Thymus (tissue), 11 donors: ENCODE results near the gene DCAF5. TPM values are rescaled to one million over a fixed set of nuclear protein-coding genes. Genes with fewer than 3 reads are reported as not detected.

ENCODE experiments used
- DNase-seq, 9 donors: peaks; one replicate each; pipeline ENCODE4 v3.0.0-alpha.2; 2013; ENCODE audit warnings: low spot score in 9 of 9, low read depth in 6 of 9, missing footprints in 1 of 9
- H3K27ac ChIP-seq, 2 donors: one replicate each; pipeline ENCODE4 v1.5.1; 2013; ENCODE audit warnings: control low read depth in 1 of 2, low read depth in 1 of 2, low read length in 1 of 2, mild to moderate bottlenecking in 1 of 2, moderate library complexity in 1 of 2
- H3K27me3 ChIP-seq, 2 donors: one replicate each; pipeline ENCODE4 v1.5.1; 2013; ENCODE audit warnings: low read length in 1 of 2; ENCODE audit not compliant: control insufficient read depth in 2 of 2, insufficient read depth in 1 of 2
- H3K36me3 ChIP-seq, 2 donors: one replicate each; pipeline ENCODE4 v1.5.1; 2013; ENCODE audit warnings: low read length in 1 of 2, mild to moderate bottlenecking in 1 of 2, moderate library complexity in 1 of 2; ENCODE audit not compliant: control insufficient read depth in 2 of 2, insufficient read depth in 2 of 2
- H3K4me1 ChIP-seq, 2 donors: one replicate each; pipeline ENCODE4 v1.5.1; 2013; ENCODE audit warnings: low read length in 2 of 2; ENCODE audit not compliant: control insufficient read depth in 2 of 2, insufficient read depth in 2 of 2
- H3K4me3 ChIP-seq, 2 donors: one replicate each; pipeline ENCODE4 v1.5.1; 2013; ENCODE audit warnings: low read length in 2 of 2, control low read depth in 1 of 2, mild to moderate bottlenecking in 1 of 2
- H3K9me3 ChIP-seq, 2 donors: one replicate each; pipeline ENCODE4 v1.5.1; 2013; ENCODE audit warnings: low read length in 1 of 2, mild to moderate bottlenecking in 1 of 2; ENCODE audit not compliant: control insufficient read depth in 2 of 2, insufficient read depth in 1 of 2
- WGBS: extraction: QIAGEN DNeasy Blood & Tissue Kit; methylation state at CpG from one replicate; pipeline ENCODE4 v1.1.7; 2013; 5-methylcytosine and 5-hydroxymethylcytosine counted together
- polyA plus RNA-seq: library from polyadenylated mRNA; stranded (reverse); fragments of 200-250 nt; gene quantifications from one replicate; pipeline ENCODE4 v1.2.3, GENCODE V29; 2013
- total RNA-seq: library from RNA; stranded (reverse); fragments of 120-200 nt; gene quantifications from one replicate; pipeline ENCODE4 v1.2.4, GENCODE V29; 2013
- donor health status: healthy.

The DCAF5 gene
- total and polyA plus RNA-seq, 2 donors: 13.5 to 26.6 TPM

GRCh38 chr14:69045857-69046475 lies 107.0 kb downstream of the DCAF5 start:
- H3K4me3 ChIP-seq: no peak overlapping the region
- H3K36me3 ChIP-seq: peaks cover 0 to 2% of the 10 kb centered on the region in 2 donors
- DNase-seq: no peak
- peaks cover 0 to 27% of the 10 kb centered on the region in 2 donors for H3K27me3 ChIP-seq
- H3K4me1 ChIP-seq: peaks cover 0 to 22% of the 10 kb centered on the region in 2 donors
- 94% methylated on average over 7 of the region's 7 CpGs for WGBS
- H3K9me3 ChIP-seq: no peaks in the 10 kb centered on the region
- H3K27ac ChIP-seq: peak overlapping the region; percentile 45 to 49

- Histone ChIP-seq H3K4me3 (no peak overlapping the region), H3K27me3 (peaks cover 0 to 31% of the 10 kb centered on the region in 2 donors), H3K4me1 (peaks cover 0 to 22% of the 10 kb centered on the region in 2 donors), H3K36me3 (no peaks in the 10 kb centered on the region), H3K9me3 (no peaks in the 10 kb centered on the region), H3K27ac (no peak overlapping the region)
- WGBS: 96% methylated on average over 6 of the region's 6 CpGs
- DNase-seq: no peak
Observed at GRCh38 chr14:69044965-69045555, 107.9 kb downstream of the DCAF5 start.

DNA sequence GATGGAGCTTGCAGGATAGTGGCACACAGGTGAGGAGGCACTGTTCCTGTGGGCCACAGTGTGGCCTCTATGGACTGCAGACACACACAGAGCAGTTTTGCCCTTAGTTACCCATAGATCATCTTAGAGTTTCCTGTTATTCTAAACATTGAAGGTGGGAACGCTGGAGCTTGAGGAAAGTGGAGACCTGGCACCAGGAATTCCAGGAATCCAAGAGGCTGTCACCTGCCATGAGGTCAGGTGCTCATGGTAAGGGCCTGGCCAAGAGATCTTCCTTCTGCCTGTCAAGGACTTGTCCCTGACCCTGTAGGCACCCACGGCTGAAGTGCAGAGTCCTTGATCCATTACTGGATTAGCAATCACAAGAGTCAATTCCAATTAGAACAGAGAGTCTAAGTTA lies 108.6 kb downstream of the DCAF5 start:
- H3K4me3 ChIP-seq: no peak overlapping the region
- H3K4me1 ChIP-seq: peaks cover 0 to 22% of the 10 kb centered on the region in 2 donors
- 88% methylated on average over 2 of the region's 2 CpGs for WGBS
- H3K27ac ChIP-seq: no peak overlapping the region
- H3K9me3 ChIP-seq: no peaks in the 10 kb centered on the region
- no peaks in the 10 kb centered on the region for H3K36me3 ChIP-seq
- no peak for DNase-seq
- H3K27me3 ChIP-seq: peaks cover 0 to 31% of the 10 kb centered on the region in 2 donors

DNA sequence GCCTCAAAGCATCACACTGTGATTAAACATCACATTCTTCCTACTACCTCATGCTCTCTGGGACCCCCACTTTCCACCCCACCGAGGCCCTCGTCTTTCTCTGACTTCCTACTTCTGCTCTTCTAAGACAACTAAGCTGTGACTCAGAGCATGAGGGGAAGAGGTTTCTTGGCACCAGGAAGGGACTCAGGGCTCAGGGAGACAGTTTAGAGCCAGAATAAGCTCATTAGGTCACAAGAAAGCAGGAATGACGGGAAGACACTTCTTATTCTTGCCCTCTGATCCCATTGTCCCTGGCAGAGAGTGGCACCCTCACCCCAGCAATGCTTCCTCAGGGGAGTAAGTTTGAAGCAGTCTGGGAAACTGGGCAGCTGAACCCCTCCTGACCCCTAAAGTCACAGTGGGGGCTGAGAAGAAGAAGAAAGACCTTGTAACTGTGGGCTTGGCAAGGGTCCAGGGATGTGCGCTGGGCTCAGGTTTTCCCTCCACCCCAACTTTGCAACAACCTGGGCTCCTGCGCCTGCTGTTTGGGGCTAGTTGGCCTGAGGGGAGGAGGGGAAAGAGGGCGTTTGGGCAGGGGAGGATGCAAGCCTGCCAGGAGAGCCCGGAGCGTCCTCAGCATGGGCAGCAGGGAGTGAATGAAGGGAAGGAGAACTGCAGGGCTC lies 109.2 kb downstream of the DCAF5 start:
- peak in 1 of 9 donors; percentile 19 for DNase-seq
- WGBS: 68% methylated on average over 8 of the region's 8 CpGs
- Histone ChIP-seq H3K4me1 (peaks cover 0 to 22% of the 10 kb centered on the region in 2 donors), H3K9me3 (no peaks in the 10 kb centered on the region), H3K36me3 (no peaks in the 10 kb centered on the region), H3K27me3 (peaks cover 0 to 35% of the 10 kb centered on the region in 2 donors), H3K27ac (no peak overlapping the region), H3K4me3 (no peak overlapping the region)

GRCh38 chr14:69042787-69043444 lies 110.0 kb downstream of the DCAF5 start:
- WGBS: 22% methylated on average over 10 of the region's 10 CpGs
- no peak overlapping the region for H3K27ac ChIP-seq
- H3K4me3 ChIP-seq: no peak overlapping the region
- DNase-seq: peak in 1 of 9 donors; percentile 16
- H3K4me1 ChIP-seq: peaks cover 0 to 22% of the 10 kb centered on the region in 2 donors
- H3K9me3 ChIP-seq: no peaks in the 10 kb centered on the region
- H3K27me3 ChIP-seq: peaks cover 0 to 43% of the 10 kb centered on the region in 2 donors
- no peaks in the 10 kb centered on the region for H3K36me3 ChIP-seq

- Histone ChIP-seq H3K36me3 (no peaks in the 10 kb centered on the region), H3K27me3 (peaks cover 0 to 46% of the 10 kb centered on the region in 2 donors), H3K27ac (no peak overlapping the region), H3K9me3 (no peaks in the 10 kb centered on the region), H3K4me1 (peaks cover 0 to 22% of the 10 kb centered on the region in 2 donors), H3K4me3 (no peak overlapping the region)
- WGBS: 44% methylated on average over 3 of the region's 3 CpGs
- no peak for DNase-seq
Observed at GRCh38 chr14:69042299-69042698, 110.6 kb downstream of the DCAF5 start.

DNA sequence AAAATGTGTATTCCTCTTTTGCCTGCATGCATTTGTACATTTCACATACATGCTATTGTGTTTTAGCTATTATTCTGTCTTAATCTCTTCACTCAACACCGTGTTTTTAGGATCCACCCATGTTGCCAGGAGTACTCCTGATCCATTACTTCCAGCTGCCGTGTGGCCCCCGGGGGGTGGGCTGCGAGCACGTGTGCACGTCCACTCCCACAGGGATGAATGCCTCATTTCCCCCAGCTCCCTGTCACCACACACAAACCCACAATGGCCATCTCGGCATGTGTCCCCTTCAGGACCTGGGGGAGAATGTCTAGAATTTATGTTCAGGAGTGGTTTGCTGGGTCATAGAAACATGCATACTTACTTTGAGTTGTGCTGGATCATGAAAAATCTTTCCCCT lies 111.1 kb downstream of the DCAF5 start:
- Histone ChIP-seq H3K27me3 (peaks cover 0 to 50% of the 10 kb centered on the region in 2 donors), H3K4me1 (peaks cover 0 to 22% of the 10 kb centered on the region in 2 donors), H3K9me3 (no peaks in the 10 kb centered on the region), H3K36me3 (no peaks in the 10 kb centered on the region), H3K27ac (no peak overlapping the region), H3K4me3 (no peak overlapping the region)
- no peak for DNase-seq
- WGBS: 95% methylated on average over 7 of the region's 7 CpGs

DNA sequence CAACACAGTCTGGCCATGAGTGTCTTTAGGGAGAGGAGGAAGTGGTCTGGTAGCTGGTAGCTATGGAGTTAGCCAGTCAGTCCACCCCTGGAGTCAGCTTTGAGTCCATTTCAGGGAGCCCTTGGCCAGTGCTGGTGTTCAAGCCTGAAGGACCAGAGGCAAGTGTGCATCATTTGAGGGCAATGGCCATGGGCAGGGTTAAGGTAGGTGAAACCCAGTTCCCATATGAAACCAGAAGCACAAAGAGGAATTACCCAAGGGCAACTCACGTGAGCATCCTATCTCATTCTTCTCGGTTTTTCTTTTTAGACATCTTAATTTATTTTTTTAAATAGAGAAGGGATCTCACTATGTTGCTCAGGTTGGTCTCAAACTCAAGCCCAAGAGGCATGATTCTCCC lies 112.6 kb downstream of the DCAF5 start:
- peaks cover 0 to 12% of the 10 kb centered on the region in 2 donors for H3K4me1 ChIP-seq

DNA sequence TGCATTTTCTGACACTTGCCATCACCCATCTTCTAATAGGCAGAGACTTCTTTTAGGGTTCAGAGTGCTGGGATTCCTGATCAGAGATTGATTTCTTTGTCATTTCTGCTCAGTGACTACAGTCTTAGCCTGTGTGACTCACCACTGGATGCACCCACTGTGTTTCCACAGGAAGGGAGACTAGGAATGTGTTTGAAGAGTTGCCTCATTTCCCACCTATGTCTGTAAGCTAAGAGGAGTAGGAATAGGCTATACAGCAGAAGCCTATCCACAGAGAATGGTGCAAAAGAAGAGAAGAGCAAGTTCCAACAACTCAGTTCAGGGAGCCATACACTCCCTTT lies 113.7 kb downstream of the DCAF5 start:
- Histone ChIP-seq H3K4me3 (no peak overlapping the region), H3K27me3 (peaks cover 0 to 48% of the 10 kb centered on the region in 2 donors), H3K9me3 (no peaks in the 10 kb centered on the region), H3K36me3 (no peaks in the 10 kb centered on the region), H3K4me1 (peaks cover 0 to 10% of the 10 kb centered on the region in 2 donors), H3K27ac (no peak overlapping the region)
- no peak for DNase-seq

More for the DNA sequence above, 112.6 kb downstream of the DCAF5 start:
- peaks cover 0 to 50% of the 10 kb centered on the region in 2 donors for H3K27me3 ChIP-seq
- WGBS: 97% methylated on average over 2 of the region's 2 CpGs
- H3K36me3 ChIP-seq: no peaks in the 10 kb centered on the region
- no peak overlapping the region for H3K27ac ChIP-seq
- peak in 1 of 9 donors; percentile 11 for DNase-seq
- H3K9me3 ChIP-seq: no peaks in the 10 kb centered on the region
- no peak overlapping the region for H3K4me3 ChIP-seq
